Astrocyte of the spinal cord (primary cell): ENCODE results near the gene CASP14.
"Not testable (repeated sequence)": the region's sequence is repeated elsewhere in the genome, so short reads cannot be mapped to it uniquely, and the experiment has no call there.

Source experiments
- DNase-seq: peaks from one replicate; pipeline ENCODE4 v3.0.0; 2011; ENCODE audit warnings: low read depth, low spot score
- H3K4me3 ChIP-seq: 2 replicates; pipeline ENCODE4 v1.5.1; 2011; ENCODE audit warnings: low read depth, mild to moderate bottlenecking, low read length, moderate library complexity
- in situ Hi-C: cut with HindIII; loops from 2 replicates; pipeline ENCODE4 v1.10.0; 2017; ENCODE audit warnings: low sequenced_read_pairs
- TF ChIP-seq, protein P1 (sequence below): IDR thresholded peaks from 2 replicates; pipeline ENCODE4 v1.5.1; 2012; ENCODE audit warnings: low read depth, mild to moderate bottlenecking, low read length, inconsistent platforms

CASP14 gene

DNA sequence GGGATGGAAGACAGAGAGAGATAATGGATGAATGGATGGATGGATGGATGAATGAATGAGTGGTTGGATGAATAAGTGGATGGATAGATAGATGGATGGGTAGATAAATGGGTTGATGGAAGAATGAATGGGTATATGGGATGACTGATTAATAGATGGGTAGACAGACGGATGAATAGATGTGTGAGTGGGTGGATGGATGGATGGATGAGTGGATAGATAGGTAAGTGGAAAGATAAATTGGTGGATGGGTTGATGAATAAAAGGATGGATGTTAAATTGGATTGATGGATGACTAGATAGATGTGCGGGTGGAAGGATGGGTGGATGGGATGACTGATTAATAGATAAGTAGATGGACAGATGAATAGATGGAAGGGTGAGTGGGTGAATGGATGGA lies 1.4 kb downstream of the CASP14 start:
- TF ChIP-seq, protein P1, sequence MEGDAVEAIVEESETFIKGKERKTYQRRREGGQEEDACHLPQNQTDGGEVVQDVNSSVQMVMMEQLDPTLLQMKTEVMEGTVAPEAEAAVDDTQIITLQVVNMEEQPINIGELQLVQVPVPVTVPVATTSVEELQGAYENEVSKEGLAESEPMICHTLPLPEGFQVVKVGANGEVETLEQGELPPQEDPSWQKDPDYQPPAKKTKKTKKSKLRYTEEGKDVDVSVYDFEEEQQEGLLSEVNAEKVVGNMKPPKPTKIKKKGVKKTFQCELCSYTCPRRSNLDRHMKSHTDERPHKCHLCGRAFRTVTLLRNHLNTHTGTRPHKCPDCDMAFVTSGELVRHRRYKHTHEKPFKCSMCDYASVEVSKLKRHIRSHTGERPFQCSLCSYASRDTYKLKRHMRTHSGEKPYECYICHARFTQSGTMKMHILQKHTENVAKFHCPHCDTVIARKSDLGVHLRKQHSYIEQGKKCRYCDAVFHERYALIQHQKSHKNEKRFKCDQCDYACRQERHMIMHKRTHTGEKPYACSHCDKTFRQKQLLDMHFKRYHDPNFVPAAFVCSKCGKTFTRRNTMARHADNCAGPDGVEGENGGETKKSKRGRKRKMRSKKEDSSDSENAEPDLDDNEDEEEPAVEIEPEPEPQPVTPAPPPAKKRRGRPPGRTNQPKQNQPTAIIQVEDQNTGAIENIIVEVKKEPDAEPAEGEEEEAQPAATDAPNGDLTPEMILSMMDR, result no peak
- H3K4me3 ChIP-seq, result no peak overlapping the region
- no peak for DNase-seq
- in situ Hi-C loops, result no loop called here

DNA sequence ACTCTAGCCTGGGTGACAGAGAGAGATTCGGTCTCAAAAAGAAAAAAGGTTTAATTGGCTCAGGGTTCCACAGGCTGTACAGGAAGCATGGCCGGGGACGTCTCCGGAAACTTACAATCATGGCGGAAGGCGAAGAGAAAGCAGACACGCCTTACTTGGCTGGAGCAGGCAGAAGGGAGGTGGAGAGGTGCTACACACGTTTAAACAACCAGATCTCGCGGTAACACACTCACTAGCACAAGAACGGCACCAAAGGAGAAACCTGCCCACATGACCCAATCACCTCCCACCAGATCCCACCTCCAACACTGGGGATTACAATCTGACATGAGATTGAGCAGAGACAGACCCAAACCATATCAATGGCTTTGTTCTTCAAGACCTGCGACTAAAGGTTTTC lies 12.8 kb downstream of the CASP14 start:
- in situ Hi-C loops, result no loop called here
- DNase-seq, result no peak
- TF ChIP-seq, protein P1, result no peak
- no peak overlapping the region for H3K4me3 ChIP-seq

DNA sequence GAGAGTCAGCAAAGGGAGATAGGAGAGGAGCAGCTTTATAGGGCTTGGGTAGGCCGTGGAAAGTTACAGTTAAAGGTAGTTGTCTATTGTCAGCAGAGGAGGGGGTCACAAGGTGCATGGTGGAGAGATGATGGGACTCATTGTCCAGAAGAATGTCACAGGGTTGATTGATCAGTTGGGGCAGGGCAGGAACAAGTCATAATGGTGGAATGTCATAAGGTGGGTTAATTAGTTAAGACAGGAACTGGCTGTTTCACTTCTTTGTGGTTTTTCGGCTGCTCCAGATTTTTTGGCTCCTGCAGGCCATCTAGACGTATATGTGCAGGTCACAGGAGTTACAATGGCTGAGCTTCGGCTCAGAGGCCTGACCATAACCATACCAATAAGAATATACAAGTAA lies 21.1 kb downstream of the CASP14 start:
- in situ Hi-C loops, DNase-seq, H3K4me3 ChIP-seq: not testable (repeated sequence)

DNA sequence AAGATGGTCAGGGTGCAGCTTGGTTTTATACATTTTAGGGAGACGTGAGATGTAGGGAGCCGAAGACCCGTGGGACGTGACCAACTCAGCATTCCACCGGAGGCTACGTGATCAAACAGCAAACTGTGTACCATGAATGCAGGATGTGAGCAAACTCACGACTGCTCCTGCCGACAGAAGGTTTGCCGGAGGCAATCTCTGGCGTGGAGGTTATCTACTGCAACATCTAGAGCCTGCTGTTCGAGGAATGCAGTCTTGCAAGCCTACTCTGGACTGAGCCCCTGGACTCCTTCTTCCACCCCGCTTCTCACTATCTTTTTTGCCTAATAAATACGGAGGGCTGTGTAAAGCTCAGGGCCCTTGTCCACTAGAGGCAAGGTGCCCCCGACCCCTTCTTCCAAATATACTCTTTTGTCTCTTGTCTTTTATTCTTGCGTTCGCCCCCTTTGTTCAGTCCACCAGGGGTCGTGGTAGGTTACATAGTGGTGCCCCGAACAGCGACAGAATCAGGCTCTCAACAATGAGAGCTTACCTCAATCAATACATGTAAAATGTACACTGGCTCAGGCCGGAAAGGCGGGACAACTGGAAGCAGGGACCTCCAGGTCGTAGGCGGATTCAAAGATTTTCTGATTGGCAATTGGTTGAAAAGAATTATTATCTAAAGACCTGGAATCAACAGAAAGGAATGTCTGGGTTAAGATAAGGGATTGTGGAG lies 23.8 kb downstream of the CASP14 start:
- in situ Hi-C loops, result no loop called here
- no peak overlapping the region for H3K4me3 ChIP-seq
- DNase-seq, result no peak
- TF ChIP-seq, protein P1, result no peak

DNA sequence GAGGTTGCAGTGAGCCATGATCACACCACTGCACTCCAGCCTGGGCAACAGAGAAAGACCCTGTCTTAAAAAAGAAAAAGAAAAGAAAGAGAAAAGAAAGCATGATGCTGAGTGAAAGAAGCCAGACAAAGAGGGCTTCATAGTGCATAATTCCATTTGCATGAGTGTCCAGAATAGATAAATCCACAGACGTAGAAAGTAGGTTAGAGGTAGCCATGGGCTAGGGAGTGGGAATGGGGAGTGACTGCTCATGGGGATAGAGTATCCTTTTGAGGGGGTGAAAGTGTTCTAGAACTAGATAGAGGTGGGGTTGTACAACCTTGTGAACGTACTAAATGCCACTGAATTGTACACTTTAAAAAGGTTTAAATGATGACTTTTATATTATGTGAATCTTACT lies 25.1 kb downstream of the CASP14 start:
- in situ Hi-C loops, result no loop called here
- no peak overlapping the region for H3K4me3 ChIP-seq
- TF ChIP-seq, protein P1, result no peak
- no peak for DNase-seq

DNA sequence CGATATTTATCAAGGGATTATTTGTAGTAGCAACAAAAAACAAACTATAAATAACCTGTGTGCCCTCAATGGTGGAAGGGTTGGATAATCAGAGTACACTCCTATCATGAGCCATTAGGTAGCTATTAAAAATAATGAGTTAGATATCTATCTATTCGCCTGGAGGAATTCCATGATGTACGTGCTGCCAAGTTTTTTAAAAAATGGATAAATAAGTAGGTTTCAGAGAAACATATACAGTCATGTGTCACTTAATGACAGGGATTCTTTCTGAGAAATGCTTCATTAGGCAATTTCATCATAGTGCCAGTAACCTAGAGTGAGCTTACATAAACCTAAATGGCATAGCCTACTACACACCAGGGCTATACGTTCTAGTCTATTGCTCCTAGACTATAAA lies 26.5 kb downstream of the CASP14 start:
- DNase-seq, result no peak
- in situ Hi-C loops, result no loop called here
- H3K4me3 ChIP-seq, result no peak overlapping the region
- TF ChIP-seq, protein P1, result no peak

DNA sequence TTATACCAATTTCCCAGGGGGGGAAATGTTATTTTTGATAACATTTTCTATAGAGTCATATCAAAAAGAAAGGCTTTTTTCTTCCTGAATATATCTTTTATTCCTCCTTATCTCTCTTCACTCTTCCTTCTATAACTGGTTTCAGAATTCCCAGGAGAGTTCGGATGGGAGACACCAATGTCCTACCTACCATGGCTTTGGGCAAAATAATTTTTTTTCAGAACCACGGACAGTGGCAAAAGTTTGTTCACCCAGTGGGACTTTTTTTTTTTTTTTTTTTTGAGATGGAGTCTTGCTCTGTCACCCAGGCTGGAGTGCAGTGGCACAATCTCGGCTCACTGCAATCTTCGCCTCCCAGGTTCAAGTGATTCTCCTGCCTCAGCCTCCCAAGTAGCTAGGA lies 30.7 kb downstream of the CASP14 start:
- in situ Hi-C loops, DNase-seq, H3K4me3 ChIP-seq: not testable (repeated sequence)

DNA sequence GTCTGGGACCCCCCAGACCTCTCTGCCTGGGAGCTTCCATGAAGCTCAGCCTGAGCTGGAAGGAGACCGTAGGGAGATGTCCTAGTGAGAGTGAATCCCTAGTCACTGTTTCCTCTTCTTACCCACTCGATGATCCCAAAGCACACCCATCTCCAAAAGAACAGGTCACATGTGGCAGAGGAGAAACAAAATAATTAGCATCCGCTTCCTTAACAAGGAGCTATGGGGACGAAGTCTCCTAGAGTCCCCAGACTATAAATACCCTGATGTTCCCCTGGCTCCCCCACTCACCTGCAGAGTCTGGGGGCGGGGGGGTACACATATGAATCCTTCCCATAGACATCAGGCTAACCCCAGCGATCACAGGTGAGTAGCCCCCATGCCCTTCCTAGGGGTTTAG lies 32.6 kb downstream of the CASP14 start, which contains the start of gene OR1I1:
Gene OR1I1 (plus strand): TSS at position 301 of the 400 bp plus-strand sequence. CDS start 4,855 bp downstream, outside the sequence.
- DNase-seq, result no peak
- no peak within 1 kb of the TSS for H3K4me3 ChIP-seq
- TF ChIP-seq, protein P1, result no peak
- in situ Hi-C loops, result no loop called here
